ENCODE data around the gene CFL1.
A peak's percentile ranks its signal among the peaks of the same experiment; 100 is the strongest.

Gene CFL1

DNA sequence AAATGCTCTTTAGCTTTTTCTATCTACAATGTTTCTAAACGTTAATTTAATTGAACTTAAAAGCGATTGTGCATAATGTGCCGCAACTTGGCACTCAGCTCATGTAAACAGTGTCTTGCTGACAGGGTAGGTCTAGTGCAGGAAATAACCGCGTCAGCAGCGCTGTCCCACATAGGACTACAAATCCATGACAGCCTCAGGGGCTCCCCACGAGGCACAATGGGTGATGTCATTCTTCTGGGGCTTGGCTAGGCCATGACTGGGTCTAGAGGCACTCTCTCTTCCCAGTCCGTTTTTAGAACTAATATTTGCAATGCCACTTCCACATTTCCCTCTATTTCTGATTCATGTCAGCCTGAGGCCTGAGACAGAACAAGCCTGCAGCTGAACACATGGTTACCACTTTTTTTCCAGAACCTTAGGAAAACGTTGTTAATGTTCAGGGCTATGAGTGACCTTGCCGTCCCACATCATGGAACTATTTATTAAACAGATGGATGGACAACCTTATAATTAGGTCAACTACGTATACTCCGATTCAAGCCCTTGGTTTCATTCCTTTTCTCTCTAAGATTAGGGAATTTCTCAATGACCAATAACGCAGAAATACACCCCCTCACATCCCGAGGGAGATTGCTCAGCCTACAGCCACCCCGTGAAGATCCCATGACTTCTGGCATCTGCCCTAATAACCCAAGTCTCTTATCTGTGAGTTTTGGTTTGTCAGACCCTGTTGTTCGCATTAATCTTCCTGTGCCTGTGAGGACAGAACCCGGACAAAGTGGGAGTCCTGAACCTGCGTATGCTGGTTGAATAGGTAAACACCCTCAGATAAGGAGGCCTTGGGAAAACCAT, 43.6 kb downstream of the CFL1 start:
- no peaks in the 10 kb centered on the region for H3K36me3 ChIP-seq (ENCODE audit: control insufficient read depth, insufficient read depth, low read length, severe bottlenecking)
- DNase-seq (ENCODE audit: low read depth): no peak
- H3K27me3 ChIP-seq (replicated peaks; ENCODE audit: control insufficient read depth, insufficient read depth, low read length): peaks cover 2% of the 10 kb centered on the region
- H3K9ac ChIP-seq (ENCODE audit: low read length): peak overlapping the region; percentile 37
- no peaks in the 10 kb centered on the region for H3K9me3 ChIP-seq (ENCODE audit: control insufficient read depth, low read length)
- H3K4me1 ChIP-seq (ENCODE audit: control insufficient read depth, insufficient read depth, low read length): peaks cover 45% of the 10 kb centered on the region
- peak overlapping the region; percentile 13 for H3K4me3 ChIP-seq (ENCODE audit: low read length)

DNA sequence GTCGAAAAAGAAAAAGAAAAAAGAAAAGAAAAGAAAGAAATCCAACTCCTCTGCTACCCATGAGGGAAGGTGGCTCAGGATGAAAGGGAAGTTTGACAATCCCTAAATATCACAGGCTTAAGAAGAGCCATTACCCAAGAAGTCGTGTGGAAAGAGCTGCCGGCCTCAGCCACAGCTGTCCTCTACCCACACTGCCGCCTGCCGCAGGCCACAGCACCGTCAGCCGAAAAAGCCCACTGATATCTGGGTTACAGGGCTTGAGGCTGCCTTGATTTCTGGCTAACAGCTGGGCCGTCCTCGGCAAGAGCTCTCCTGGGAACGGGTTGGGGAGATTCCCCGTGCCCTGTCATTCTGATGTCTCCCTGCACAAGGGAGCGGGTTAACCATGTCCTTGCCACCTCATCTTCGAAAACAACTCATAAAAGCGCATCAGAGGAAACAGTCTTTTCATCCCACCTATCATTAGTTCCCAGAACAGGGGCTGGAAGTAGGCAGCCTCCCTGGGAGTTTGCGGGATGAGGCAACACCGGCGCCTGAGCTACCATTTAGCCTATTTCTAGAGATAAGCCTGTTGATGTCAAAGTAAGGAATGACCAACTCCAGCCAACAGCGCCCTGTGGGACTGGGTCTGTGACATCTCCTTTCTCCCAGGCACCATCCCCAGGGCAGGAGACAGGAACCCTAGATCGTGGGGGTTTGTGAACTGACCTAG, 46.1 kb downstream of the CFL1 start:
- no peak for DNase-seq (ENCODE audit: low read depth)
- Histone ChIP-seq H3K9ac (ENCODE audit: low read length) (no peak overlapping the region), H3K27me3 (replicated peaks; ENCODE audit: control insufficient read depth, insufficient read depth, low read length) (peaks cover 10% of the 10 kb centered on the region), H3K36me3 (ENCODE audit: control insufficient read depth, insufficient read depth, low read length, severe bottlenecking) (no peaks in the 10 kb centered on the region), H3K4me3 (ENCODE audit: low read length) (no peak overlapping the region), H3K9me3 (ENCODE audit: control insufficient read depth, low read length) (no peaks in the 10 kb centered on the region), H3K4me1 (ENCODE audit: control insufficient read depth, insufficient read depth, low read length) (peaks cover 44% of the 10 kb centered on the region)

DNA sequence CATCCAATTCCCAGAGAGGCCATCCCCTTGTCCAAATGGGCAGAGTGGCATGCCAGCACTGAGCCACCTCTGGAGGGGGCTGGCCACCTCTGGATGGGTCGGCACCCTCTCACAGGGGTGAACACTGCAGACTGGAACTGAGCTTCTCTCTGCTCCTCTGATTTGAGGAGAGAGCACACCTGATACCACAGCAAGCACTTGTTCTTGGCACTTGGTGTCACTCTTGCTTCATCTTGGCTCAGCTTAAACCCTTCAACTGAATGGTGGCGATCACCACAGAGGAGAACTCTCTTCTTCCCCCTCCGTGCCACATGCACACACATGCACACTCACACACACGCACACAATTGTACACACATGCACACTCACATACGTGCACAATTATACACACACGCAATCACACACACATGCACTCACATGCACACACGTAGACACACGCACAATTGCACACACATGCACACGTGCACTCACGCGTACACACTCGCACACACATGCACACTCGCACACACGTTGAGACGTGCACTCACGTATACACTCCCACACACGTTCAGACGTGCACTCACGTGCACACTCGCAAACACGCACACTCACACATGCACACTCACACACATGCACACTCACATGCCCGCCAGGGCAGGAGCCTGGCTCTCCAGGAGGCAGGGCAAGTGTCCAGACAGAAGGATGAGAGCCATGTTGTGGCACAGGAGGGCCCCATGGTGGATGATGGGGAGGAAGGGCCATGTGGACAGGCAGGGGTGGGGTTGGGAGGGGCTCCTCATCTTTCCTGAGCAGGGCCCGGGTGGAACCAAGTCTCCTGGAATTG, 47.7 kb downstream of the CFL1 start:
- H3K4me1 ChIP-seq (ENCODE audit: control insufficient read depth, insufficient read depth, low read length): peaks cover 41% of the 10 kb centered on the region
- H3K9ac ChIP-seq (ENCODE audit: low read length): no peak overlapping the region
- no peaks in the 10 kb centered on the region for H3K9me3 ChIP-seq (ENCODE audit: control insufficient read depth, low read length)
- no peak for DNase-seq (ENCODE audit: low read depth)
- H3K4me3 ChIP-seq (ENCODE audit: low read length): no peak overlapping the region
- H3K27me3 ChIP-seq (replicated peaks; ENCODE audit: control insufficient read depth, insufficient read depth, low read length): peaks cover 11% of the 10 kb centered on the region
- H3K36me3 ChIP-seq (ENCODE audit: control insufficient read depth, insufficient read depth, low read length, severe bottlenecking): no peaks in the 10 kb centered on the region

DNA sequence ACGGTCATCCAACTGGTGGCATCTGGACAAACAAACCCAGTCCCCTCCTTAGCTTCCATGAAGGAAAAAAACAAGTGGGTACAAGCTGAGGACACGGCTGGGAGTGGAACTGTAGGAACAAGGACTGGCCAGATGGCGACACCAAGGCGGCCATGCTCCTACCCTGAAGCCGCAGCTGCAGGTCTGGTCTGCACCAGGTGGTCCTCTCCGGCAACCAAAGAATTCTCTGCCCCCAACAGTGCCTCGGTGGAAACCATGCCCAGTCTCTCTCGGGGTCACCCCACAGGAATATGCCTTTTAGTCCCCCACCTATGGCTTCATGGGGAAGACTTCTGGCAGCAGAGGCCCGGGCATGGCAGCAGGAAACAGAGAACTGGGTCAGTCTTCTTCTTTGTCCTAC, 48.5 kb downstream of the CFL1 start:
- H3K9me3 ChIP-seq (ENCODE audit: control insufficient read depth, low read length): no peaks in the 10 kb centered on the region
- H3K9ac ChIP-seq (ENCODE audit: low read length): no peak overlapping the region
- H3K4me3 ChIP-seq (ENCODE audit: low read length): no peak overlapping the region
- no peak for DNase-seq (ENCODE audit: low read depth)
- H3K36me3 ChIP-seq (ENCODE audit: control insufficient read depth, insufficient read depth, low read length, severe bottlenecking): no peaks in the 10 kb centered on the region
- peaks cover 34% of the 10 kb centered on the region for H3K4me1 ChIP-seq (ENCODE audit: control insufficient read depth, insufficient read depth, low read length)
- peaks cover 11% of the 10 kb centered on the region for H3K27me3 ChIP-seq (replicated peaks; ENCODE audit: control insufficient read depth, insufficient read depth, low read length)

- H3K9me3 ChIP-seq (ENCODE audit: control insufficient read depth, low read length): no peaks in the 10 kb centered on the region
- H3K4me1 ChIP-seq (ENCODE audit: control insufficient read depth, insufficient read depth, low read length): peaks cover 27% of the 10 kb centered on the region
- no peak for DNase-seq (ENCODE audit: low read depth)
- H3K27me3 ChIP-seq (replicated peaks; ENCODE audit: control insufficient read depth, insufficient read depth, low read length): peaks cover 17% of the 10 kb centered on the region
- no peak overlapping the region for H3K9ac ChIP-seq (ENCODE audit: low read length)
- H3K4me3 ChIP-seq (ENCODE audit: low read length): no peak overlapping the region
- no peaks in the 10 kb centered on the region for H3K36me3 ChIP-seq (ENCODE audit: control insufficient read depth, insufficient read depth, low read length, severe bottlenecking)
These were observed 49.1 kb downstream of the CFL1 start for GRCh38 chr11:65808744-65809341.

DNA sequence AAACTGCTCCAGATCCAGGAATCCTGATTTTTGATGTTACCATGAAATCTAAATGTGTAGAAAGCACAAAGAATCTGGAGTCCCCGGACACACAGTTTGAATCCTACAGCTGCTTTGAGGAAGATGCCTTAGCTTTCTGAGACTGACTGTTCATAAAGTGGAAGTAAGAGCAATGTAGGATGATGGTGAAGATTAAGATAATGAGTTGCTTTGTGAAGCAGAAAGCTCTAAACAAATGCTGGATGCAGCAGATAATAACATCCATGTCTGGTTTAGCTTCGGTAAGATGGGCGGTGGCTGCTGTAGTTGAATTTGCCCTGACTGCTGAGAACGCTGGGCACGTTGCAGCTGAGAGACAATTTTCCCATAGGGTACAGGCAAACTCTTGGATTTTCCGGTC, 51.0 kb downstream of the CFL1 start:
- peaks cover 11% of the 10 kb centered on the region for H3K4me1 ChIP-seq (ENCODE audit: control insufficient read depth, insufficient read depth, low read length)
- no peak for DNase-seq (ENCODE audit: low read depth)
- H3K27me3 ChIP-seq (replicated peaks; ENCODE audit: control insufficient read depth, insufficient read depth, low read length): peaks cover 30% of the 10 kb centered on the region
- no peaks in the 10 kb centered on the region for H3K36me3 ChIP-seq (ENCODE audit: control insufficient read depth, insufficient read depth, low read length, severe bottlenecking)
- H3K9ac ChIP-seq (ENCODE audit: low read length): no peak overlapping the region
- H3K9me3 ChIP-seq (ENCODE audit: control insufficient read depth, low read length): no peaks in the 10 kb centered on the region
- no peak overlapping the region for H3K4me3 ChIP-seq (ENCODE audit: low read length)

All from adipocyte (in vitro differentiated cells).